ENCODE data around the gene RASGEF1B. TPM values are rescaled to one million over a fixed set of nuclear protein-coding genes. Genes with fewer than 3 reads are reported as not detected.

RASGEF1B gene
- total RNA-seq, 1 donor from 2014 or later, result 0.77 TPM

GRCh38 chr4:81424816-81425755 is 46.6 kb downstream of the RASGEF1B start:
- H3K4me1 Mint-ChIP-seq (ENCODE audit: low read depth, unreplicated experiment), result peaks cover 19% of the 10 kb centered on the region

GRCh38 chr4:81424336-81424735 is 47.4 kb downstream of the RASGEF1B start:
- DNase-seq (ENCODE audit: low read depth), result no peak
- H3K27ac Mint-ChIP-seq (ENCODE audit: unreplicated experiment), result no peak overlapping the region
- H3K36me3 Mint-ChIP-seq (ENCODE audit: low read depth, unreplicated experiment), result peaks cover 3% of the 10 kb centered on the region
- H3K9ac ChIP-seq (ENCODE audit: low read length), result no peak overlapping the region
- no peaks in the 10 kb centered on the region for H3K79me2 ChIP-seq (ENCODE audit: insufficient read depth, low read length)
- H3K27ac ChIP-seq (ENCODE audit: low read depth, low read length), result no peak overlapping the region
- no peaks in the 10 kb centered on the region for H3K27me3 ChIP-seq (ENCODE audit: insufficient read depth, low read length)
- TF ChIP-seq EZH2 (IDR thresholded peaks at IDR 0.05; ENCODE audit: insufficient read depth, low read length) (no peak), CTCF (IDR thresholded peaks at IDR 0.05; ENCODE audit: insufficient read depth, low read depth, low read length) (no peak)
- no peaks in the 10 kb centered on the region for H3K36me3 ChIP-seq (ENCODE audit: insufficient read depth, low read length)
- peaks cover 19% of the 10 kb centered on the region for H3K4me1 Mint-ChIP-seq (ENCODE audit: low read depth, unreplicated experiment)
- no peak overlapping the region for H3K4me2 ChIP-seq (ENCODE audit: low read length)
- H4K20me1 ChIP-seq (ENCODE audit: insufficient read depth, low read length), result no peaks in the 10 kb centered on the region
- H3K27me3 Mint-ChIP-seq (ENCODE audit: low read depth, unreplicated experiment), result no peaks in the 10 kb centered on the region
- no peak overlapping the region for H3K4me3 ChIP-seq (ENCODE audit: insufficient read depth, low read depth, low read length)
- no peak overlapping the region for H2AFZ ChIP-seq (ENCODE audit: low read depth, low read length)
- no peak overlapping the region for H3K4me3 Mint-ChIP-seq (ENCODE audit: unreplicated experiment)
- no peaks in the 10 kb centered on the region for H3K9me3 ChIP-seq (ENCODE audit: insufficient read depth, low read depth, low read length)
- FAIRE-seq, result no peak
- H3K9me3 Mint-ChIP-seq (ENCODE audit: unreplicated experiment), result no peaks in the 10 kb centered on the region
- H3K4me1 ChIP-seq (ENCODE audit: insufficient read depth, low read length), result peaks cover 7% of the 10 kb centered on the region

More at GRCh38 chr4:81424816-81425755, 46.6 kb downstream of the RASGEF1B start:
- Mint-ChIP-seq H3K36me3 (ENCODE audit: low read depth, unreplicated experiment) (peaks cover 5% of the 10 kb centered on the region), H3K27ac (ENCODE audit: unreplicated experiment) (no peak overlapping the region), H3K4me3 (ENCODE audit: unreplicated experiment) (no peak overlapping the region), H3K27me3 (ENCODE audit: low read depth, unreplicated experiment) (no peaks in the 10 kb centered on the region), H3K9me3 (ENCODE audit: unreplicated experiment) (no peaks in the 10 kb centered on the region)
- DNase-seq (ENCODE audit: low read depth), result no peak
- Histone ChIP-seq H3K27me3 (ENCODE audit: insufficient read depth, low read length) (no peaks in the 10 kb centered on the region), H4K20me1 (ENCODE audit: insufficient read depth, low read length) (no peaks in the 10 kb centered on the region), H3K27ac (ENCODE audit: low read depth, low read length) (no peak overlapping the region), H3K36me3 (ENCODE audit: insufficient read depth, low read length) (no peaks in the 10 kb centered on the region), H3K9ac (ENCODE audit: low read length) (no peak overlapping the region), H2AFZ (ENCODE audit: low read depth, low read length) (no peak overlapping the region), H3K4me3 (ENCODE audit: insufficient read depth, low read depth, low read length) (no peak overlapping the region), H3K4me1 (ENCODE audit: insufficient read depth, low read length) (peaks cover 7% of the 10 kb centered on the region), H3K4me2 (ENCODE audit: low read length) (no peak overlapping the region), H3K9me3 (ENCODE audit: insufficient read depth, low read depth, low read length) (no peaks in the 10 kb centered on the region), H3K79me2 (ENCODE audit: insufficient read depth, low read length) (no peaks in the 10 kb centered on the region)
- TF ChIP-seq EZH2 (IDR thresholded peaks at IDR 0.05; ENCODE audit: insufficient read depth, low read length) (no peak), CTCF (IDR thresholded peaks at IDR 0.05; ENCODE audit: insufficient read depth, low read depth, low read length) (no peak)
- no peak for FAIRE-seq

- Mint-ChIP-seq H3K9me3 (ENCODE audit: unreplicated experiment) (no peaks in the 10 kb centered on the region), H3K4me3 (ENCODE audit: unreplicated experiment) (no peak overlapping the region), H3K4me1 (ENCODE audit: low read depth, unreplicated experiment) (peaks cover 19% of the 10 kb centered on the region), H3K27me3 (ENCODE audit: low read depth, unreplicated experiment) (peaks cover 8% of the 10 kb centered on the region), H3K36me3 (ENCODE audit: low read depth, unreplicated experiment) (no peaks in the 10 kb centered on the region), H3K27ac (ENCODE audit: unreplicated experiment) (no peak overlapping the region)
- H3K79me2 ChIP-seq (ENCODE audit: insufficient read depth, low read length), result no peaks in the 10 kb centered on the region
- H3K36me3 ChIP-seq (ENCODE audit: insufficient read depth, low read length), result no peaks in the 10 kb centered on the region
- no peak overlapping the region for H3K4me2 ChIP-seq (ENCODE audit: low read length)
- H3K9me3 ChIP-seq (ENCODE audit: insufficient read depth, low read depth, low read length), result no peaks in the 10 kb centered on the region
- H3K27me3 ChIP-seq (ENCODE audit: insufficient read depth, low read length), result no peaks in the 10 kb centered on the region
- TF ChIP-seq EZH2 (IDR thresholded peaks at IDR 0.05; ENCODE audit: insufficient read depth, low read length), result no peak
- no peak for TF ChIP-seq CTCF (IDR thresholded peaks at IDR 0.05; ENCODE audit: insufficient read depth, low read depth, low read length)
- no peak for FAIRE-seq
- H3K9ac ChIP-seq (ENCODE audit: low read length), result no peak overlapping the region
- DNase-seq (ENCODE audit: low read depth), result no peak
- H2AFZ ChIP-seq (ENCODE audit: low read depth, low read length), result no peak overlapping the region
- peaks cover 7% of the 10 kb centered on the region for H3K4me1 ChIP-seq (ENCODE audit: insufficient read depth, low read length)
- H4K20me1 ChIP-seq (ENCODE audit: insufficient read depth, low read length), result no peaks in the 10 kb centered on the region
- H3K4me3 ChIP-seq (ENCODE audit: insufficient read depth, low read depth, low read length), result no peak overlapping the region
- no peak overlapping the region for H3K27ac ChIP-seq (ENCODE audit: low read depth, low read length)
These were observed 49.1 kb downstream of the RASGEF1B start for GRCh38 chr4:81422595-81422994.
